HG02973 (cell line): Measurements from ENCODE around the gene EXOC2.

ENCODE experiments used
- ATAC-seq: cut with Tn5 transposase; IDR thresholded peaks from one replicate; pipeline ENCODE4 v1.9.1; 2021; ENCODE audit warnings: moderate library complexity; ENCODE audit not compliant: unreplicated experiment

The EXOC2 gene

GRCh38 chr6:449486-450419 is 243.2 kb downstream of the EXOC2 start:
- ATAC-seq: no peak

GRCh38 chr6:449057-449430 is 243.9 kb downstream of the EXOC2 start:
- no peak for ATAC-seq

- ATAC-seq: no peak
These were observed 244.5 kb downstream of the EXOC2 start for GRCh38 chr6:448296-449056.

GRCh38 chr6:447381-448165 is 245.4 kb downstream of the EXOC2 start:
- ATAC-seq: no peak

- no peak for ATAC-seq
These were observed 246.2 kb downstream of the EXOC2 start for GRCh38 chr6:446418-447366.

GRCh38 chr6:445571-446417 is 247.1 kb downstream of the EXOC2 start:
- ATAC-seq: no peak

- no peak for ATAC-seq
These were observed 248.2 kb downstream of the EXOC2 start for GRCh38 chr6:444653-445275.

- no peak for ATAC-seq
These were observed 249.2 kb downstream of the EXOC2 start for GRCh38 chr6:443621-444159.

GRCh38 chr6:441126-441920 is 251.6 kb downstream of the EXOC2 start:
- ATAC-seq: no peak

- no peak for ATAC-seq
These were observed 253.2 kb downstream of the EXOC2 start for GRCh38 chr6:439641-440167.

GRCh38 chr6:438634-439170 is 254.2 kb downstream of the EXOC2 start:
- ATAC-seq: no peak

- ATAC-seq: no peak
These were observed 255.9 kb downstream of the EXOC2 start for GRCh38 chr6:437037-437392.

- ATAC-seq: no peak
These were observed 256.5 kb downstream of the EXOC2 start for GRCh38 chr6:436308-437036.

GRCh38 chr6:435441-436307 is 257.3 kb downstream of the EXOC2 start:
- ATAC-seq: no peak
